Measurements from ENCODE around the gene POU6F2. TPM values are rescaled to one million over a fixed set of nuclear protein-coding genes. Genes with fewer than 3 reads are reported as not detected.

The POU6F2 gene
- total and polyA plus RNA-seq, 9 of the 15 experiments (the other 6 are each of a cell fraction or from before 2014, with no cell fraction given), result 0.29 to 1.5 (median 0.96) TPM

DNA sequence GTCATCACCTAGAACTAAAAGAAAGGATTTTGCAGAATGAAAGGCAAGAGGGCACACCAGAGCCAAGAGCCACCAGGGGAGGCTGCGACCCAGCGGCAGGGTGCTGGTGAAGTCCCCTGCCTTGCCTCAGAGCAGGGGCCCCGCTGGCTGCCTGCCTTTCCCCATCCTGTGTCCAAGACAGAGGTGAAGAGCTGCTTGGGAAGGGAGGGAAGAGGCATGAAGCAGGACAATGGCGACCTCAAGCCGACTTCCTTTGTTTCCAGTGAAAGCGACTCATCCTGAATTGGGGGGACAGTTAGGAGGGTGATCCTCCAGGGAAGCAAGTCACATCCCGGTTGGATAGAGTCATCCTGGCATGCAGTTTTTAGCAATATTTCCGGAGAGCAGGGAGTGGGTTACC lies 333.0 kb downstream of the POU6F2 start:
- H3K27ac ChIP-seq (ENCODE audit: extremely low read depth, low read depth, low read length), result no peak overlapping the region
- H3K9me3 ChIP-seq (replicated peaks; ENCODE audit: control insufficient read depth, insufficient read depth, low read depth, low read length), result no peaks in the 10 kb centered on the region
- H3K4me2 ChIP-seq (ENCODE audit: insufficient read depth, low read length), result no peak overlapping the region
- BruUV-seq (replicated peaks), result no TSS peak
- H3K79me2 ChIP-seq (ENCODE audit: control insufficient read depth, insufficient read depth, low read length), result no peaks in the 10 kb centered on the region
- in situ Hi-C loops (cut with MboI), result no loop called here
- intact Hi-C loops (cut with micrococcal nuclease), result no loop called here
- FAIRE-seq (no peak), ATAC-seq (no peak), DNase-seq (ENCODE audit: extremely low read depth in 1 of 4, low spot score in 3 of 4) (no peak)
- no peaks in the 10 kb centered on the region for H3K36me3 ChIP-seq (ENCODE audit: control insufficient read depth, insufficient read depth, low read length)
- H3K4me3 ChIP-seq, result no peak overlapping the region
- 0% methylated on average over 8 of the region's 8 CpGs for WGBS (ENCODE audit: insufficient coverage, low coverage, missing lambda C conversion rate)
- TF ChIP-seq, protein P1, sequence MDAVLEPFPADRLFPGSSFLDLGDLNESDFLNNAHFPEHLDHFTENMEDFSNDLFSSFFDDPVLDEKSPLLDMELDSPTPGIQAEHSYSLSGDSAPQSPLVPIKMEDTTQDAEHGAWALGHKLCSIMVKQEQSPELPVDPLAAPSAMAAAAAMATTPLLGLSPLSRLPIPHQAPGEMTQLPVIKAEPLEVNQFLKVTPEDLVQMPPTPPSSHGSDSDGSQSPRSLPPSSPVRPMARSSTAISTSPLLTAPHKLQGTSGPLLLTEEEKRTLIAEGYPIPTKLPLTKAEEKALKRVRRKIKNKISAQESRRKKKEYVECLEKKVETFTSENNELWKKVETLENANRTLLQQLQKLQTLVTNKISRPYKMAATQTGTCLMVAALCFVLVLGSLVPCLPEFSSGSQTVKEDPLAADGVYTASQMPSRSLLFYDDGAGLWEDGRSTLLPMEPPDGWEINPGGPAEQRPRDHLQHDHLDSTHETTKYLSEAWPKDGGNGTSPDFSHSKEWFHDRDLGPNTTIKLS (IDR thresholded peaks at IDR 0.05; ENCODE audit: borderline replicate concordance, low read depth), result no peak
- no peak for TF ChIP-seq RAD21 (CRISPR knock-in tag; conservative IDR thresholded peaks at IDR 0.05 in 1 of 2, IDR thresholded peaks at IDR 0.05 in 1 of 2)
- no peak for TF ChIP-seq GABPA (tag; conservative IDR thresholded peaks at IDR 0.05; ENCODE audit: low read depth)
- no peak for TF ChIP-seq AFF4 (CRISPR knock-in tag; IDR thresholded peaks at IDR 0.05)
- TF ChIP-seq, protein P2, sequence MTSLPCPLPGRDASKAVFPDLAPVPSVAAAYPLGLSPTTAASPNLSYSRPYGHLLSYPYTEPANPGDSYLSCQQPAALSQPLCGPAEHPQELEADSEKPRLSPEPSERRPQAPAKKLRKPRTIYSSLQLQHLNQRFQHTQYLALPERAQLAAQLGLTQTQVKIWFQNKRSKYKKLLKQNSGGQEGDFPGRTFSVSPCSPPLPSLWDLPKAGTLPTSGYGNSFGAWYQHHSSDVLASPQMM (CRISPR knock-in tag; IDR thresholded peaks at IDR 0.05), result no peak
- TF ChIP-seq ZNF134 (CRISPR knock-in tag; conservative IDR thresholded peaks at IDR 0.05), result no peak
- H3K27me3 ChIP-seq (ENCODE audit: control insufficient read depth in 2 of 2, insufficient read depth in 2 of 2, low read length in 2 of 2), result peaks cover 15 to 39% of the 10 kb centered on the region in 2 experiments
- no peaks in the 10 kb centered on the region for H3K9me1 ChIP-seq (ENCODE audit: control insufficient read depth, insufficient read depth, low read length)
- POLR2A ChIA-PET, result no interaction called here
- H2AFZ ChIP-seq (ENCODE audit: low read depth, low read length), result no peak overlapping the region
- no peaks in the 10 kb centered on the region; a peak in 1 of 5 replicates for H3K4me1 ChIP-seq (replicated peaks in 1 of 2; ENCODE audit: control insufficient read depth in 2 of 2, insufficient read depth in 2 of 2, low read length in 2 of 2)
- H3K9ac ChIP-seq (ENCODE audit: insufficient read depth in 1 of 2, low read depth in 2 of 2, low read length in 2 of 2), result no peak overlapping the region
- no peaks in the 10 kb centered on the region for H4K20me1 ChIP-seq (replicated peaks; ENCODE audit: control insufficient read depth, insufficient read depth, low read length)
- CTCF ChIA-PET (ENCODE audit: low intra/inter-chr PET ratio), result no interaction called here
